HEK293 (cell line): ENCODE results near the gene KIRREL3.

Experiments used
- CTCF ChIA-PET: fragments of 350-600 bp; formaldehyde crosslinking; extraction: SDS; loops from one replicate; lab custom pipeline; 2021; ENCODE audit warnings: antibody characterized with exemption; lab: Yijun Ruan, JAX
- POLR2A ChIA-PET: fragments of 300-600 bp; formaldehyde crosslinking; extraction: SDS; loops from one replicate; lab custom pipeline; 2020; ENCODE audit warnings: antibody characterized with exemption, inconsistent platforms; lab: Yijun Ruan, JAX
- H3K27ac ChIP-seq: fragments of 200-500 bp; sonication (Bioruptor generic); 2 replicates; pipeline ENCODE4 v1.5.1; 2014; ENCODE audit warnings: low read depth, low read length, control low read depth, inconsistent platforms; ENCODE audit errors: extremely low read depth
- H3K36me3 ChIP-seq, 2 experiments: fragments of 200-500 bp in 1 of 2; sonication (Bioruptor generic) in 1 of 2; 1 replicate in 1 of 2; 2 replicates in 1 of 2; pipeline ENCODE4 v1.5.1; 2014 to 2017; ENCODE audit warnings: inconsistent platforms in 2 of 2, low read length in 2 of 2; ENCODE audit not compliant: control insufficient read depth in 2 of 2, insufficient read depth in 1 of 2
- H3K4me1 ChIP-seq: fragments of 200-500 bp; sonication (Bioruptor generic); 2 replicates; pipeline ENCODE4 v1.5.1; 2014; ENCODE audit warnings: mild to moderate bottlenecking, low read length, inconsistent platforms; ENCODE audit not compliant: control insufficient read depth, insufficient read depth
- H3K4me3 ChIP-seq: 2 replicates; pipeline ENCODE4 v1.5.1; 2011; ENCODE audit warnings: low read depth, mild to moderate bottlenecking, control low read depth, low read length, moderate library complexity
- H3K9me3 ChIP-seq: fragments of 200-500 bp; sonication (Bioruptor generic); 2 replicates; pipeline ENCODE4 v1.5.1; 2014; ENCODE audit warnings: low read depth, low read length, inconsistent platforms; ENCODE audit not compliant: control insufficient read depth, insufficient read depth
- CTCF ChIP-seq: fragments of 450-650 bp; formaldehyde crosslinking; IDR thresholded peaks from 2 replicates; pipeline ENCODE4 v1.5.1; 2016; ENCODE audit warnings: missing biosample characterization, missing genetic modification characterization
- HOXC10 ChIP-seq: sonication (generic); formaldehyde crosslinking; IDR thresholded peaks from 2 replicates; pipeline ENCODE4 v1.8.1; 2023; ENCODE audit warnings: mild to moderate bottlenecking, missing genetic modification reagents
- MYNN ChIP-seq: fragments of 450-650 bp; formaldehyde crosslinking; IDR thresholded peaks from 2 replicates; pipeline ENCODE4 v1.5.1; 2016; ENCODE audit warnings: missing biosample characterization, missing genetic modification characterization, borderline replicate concordance
- RBAK ChIP-seq: fragments of 450-650 bp; formaldehyde crosslinking; IDR thresholded peaks from 2 replicates; pipeline ENCODE4 v1.5.1; 2016; ENCODE audit warnings: missing biosample characterization, missing genetic modification characterization
- SP3 ChIP-seq: fragments of 450-650 bp; formaldehyde crosslinking; IDR thresholded peaks from 2 replicates; pipeline ENCODE4 v1.5.1; 2016; ENCODE audit warnings: missing biosample characterization, missing genetic modification characterization
- TCF7L2 ChIP-seq: IDR thresholded peaks from 2 replicates; pipeline ENCODE4 v1.6.1; 2011; ENCODE audit warnings: low read depth, mild to moderate bottlenecking, inconsistent platforms, low read length, moderate library complexity, borderline replicate concordance
- YY2 ChIP-seq: fragments of 450-650 bp; formaldehyde crosslinking; IDR thresholded peaks from 2 replicates; pipeline ENCODE4 v1.5.1; 2016; ENCODE audit warnings: missing biosample characterization, missing genetic modification characterization
- ZBTB48 ChIP-seq: fragments of 450-650 bp; formaldehyde crosslinking; IDR thresholded peaks from 2 replicates; pipeline ENCODE4 v1.5.1; 2016; ENCODE audit warnings: missing biosample characterization, missing genetic modification characterization
- ZBTB49 ChIP-seq: fragments of 450-650 bp; formaldehyde crosslinking; IDR thresholded peaks from 2 replicates; pipeline ENCODE4 v1.5.1; 2016; ENCODE audit warnings: missing biosample characterization, missing genetic modification characterization, low read depth
- ZNF10 ChIP-seq: fragments of 450-650 bp; formaldehyde crosslinking; IDR thresholded peaks from 2 replicates; pipeline ENCODE4 v1.5.1; 2017; ENCODE audit warnings: missing biosample characterization, missing genetic modification characterization
- ZNF239 ChIP-seq: fragments of 450-650 bp; formaldehyde crosslinking; IDR thresholded peaks from 2 replicates; pipeline ENCODE4 v1.5.1; 2016; ENCODE audit warnings: missing biosample characterization, missing genetic modification characterization
- ZNF26 ChIP-seq: fragments of 450-650 bp; formaldehyde crosslinking; IDR thresholded peaks from 2 replicates; pipeline ENCODE4 v1.5.1; 2016; ENCODE audit warnings: missing biosample characterization, missing genetic modification characterization
- ZNF366 ChIP-seq: fragments of 450-650 bp; formaldehyde crosslinking; conservative IDR thresholded peaks from 2 replicates; pipeline ENCODE4 v1.5.1; 2016; ENCODE audit warnings: missing biosample characterization, missing genetic modification characterization
- ZNF449 ChIP-seq: fragments of 450-650 bp; formaldehyde crosslinking; IDR thresholded peaks from 2 replicates; pipeline ENCODE4 v1.5.1; 2017; ENCODE audit warnings: missing biosample characterization, mild to moderate bottlenecking, missing genetic modification characterization, moderate library complexity
- ZNF518A ChIP-seq: fragments of 450-650 bp; formaldehyde crosslinking; conservative IDR thresholded peaks from 2 replicates; pipeline ENCODE4 v1.5.1; 2016; ENCODE audit warnings: low read depth, missing biosample characterization, missing genetic modification characterization
- ZNF571 ChIP-seq: fragments of 450-650 bp; formaldehyde crosslinking; IDR thresholded peaks from 2 replicates; pipeline ENCODE4 v1.5.0; 2017; ENCODE audit warnings: missing biosample characterization, missing genetic modification characterization
- ZNF692 ChIP-seq: fragments of 450-650 bp; formaldehyde crosslinking; IDR thresholded peaks from 2 replicates; pipeline ENCODE4 v1.5.1; 2016; ENCODE audit warnings: missing biosample characterization, missing genetic modification characterization
- ZNF777 ChIP-seq: fragments of 450-650 bp; formaldehyde crosslinking; IDR thresholded peaks from 2 replicates; pipeline ENCODE4 v1.5.1; 2017; ENCODE audit warnings: missing biosample characterization, missing genetic modification characterization, borderline replicate concordance
- ZNF792 ChIP-seq: fragments of 450-650 bp; formaldehyde crosslinking; IDR thresholded peaks from 2 replicates; pipeline ENCODE4 v1.5.1; 2016; ENCODE audit warnings: missing biosample characterization, missing genetic modification characterization
- ZSCAN18 ChIP-seq: fragments of 450-650 bp; formaldehyde crosslinking; IDR thresholded peaks from 2 replicates; pipeline ENCODE4 v1.5.1; 2016; ENCODE audit warnings: missing biosample characterization, missing genetic modification characterization
- ZSCAN30 ChIP-seq: fragments of 450-650 bp; IDR thresholded peaks from 2 replicates; pipeline ENCODE4 v1.5.1; 2018; ENCODE audit warnings: missing biosample characterization, mild to moderate bottlenecking, missing genetic modification characterization, moderate library complexity

Gene KIRREL3

GRCh38 chr11:126978165-126978564 is 22.4 kb downstream of the KIRREL3 start (continued):
- no peak for TF ChIP-seq ZBTB49

- no peaks in the 10 kb centered on the region for H3K9me3 ChIP-seq
- H3K27ac ChIP-seq: no peak overlapping the region
- ChIA-PET CTCF (no interaction called here), POLR2A (no interaction called here)
- no peaks in the 10 kb centered on the region for H3K36me3 ChIP-seq
- H3K4me1 ChIP-seq: no peaks in the 10 kb centered on the region
- TF ChIP-seq MYNN (tag by site-specific recombination) (no peak), ZSCAN18 (tag by site-specific recombination) (no peak), ZNF792 (no peak), ZNF571 (tag by site-specific recombination) (no peak), ZNF239 (tag by site-specific recombination) (no peak), ZBTB48 (tag by site-specific recombination) (no peak), ZNF26 (no peak), HOXC10 (CRISPR knock-in tag) (no peak), YY2 (tag by site-specific recombination) (no peak), SP3 (tag by site-specific recombination) (no peak), ZNF449 (no peak), TCF7L2 (no peak), CTCF (tag by site-specific recombination) (no peak), ZNF518A (tag by site-specific recombination) (no peak), ZNF777 (no peak), RBAK (tag by site-specific recombination) (no peak), ZSCAN30 (tag by site-specific recombination) (no peak), ZNF366 (tag by site-specific recombination) (no peak), ZNF692 (tag by site-specific recombination) (no peak), ZNF10 (tag by site-specific recombination) (no peak)
- no peak overlapping the region for H3K4me3 ChIP-seq
Measured at GRCh38 chr11:126973051-126973450, 27.5 kb downstream of the KIRREL3 start.
